Stomach (tissue), 9 donors: ENCODE measurements around the gene UNC119B. TPM values are rescaled to one million over a fixed set of nuclear protein-coding genes. Genes with fewer than 3 reads are reported as not detected.

ENCODE experiments used
- DNase-seq, 2 donors: peaks; one replicate each; pipeline versions ENCODE4 v3.0.0 to v3.0.0-alpha.2; 2013 to 2019
- H3K27ac ChIP-seq, 5 donors: fragments of 200-600 bp in 4 of 5; sonication (generic) in 4 of 5; one replicate each; pipeline ENCODE4 v1.5.1; 2013 to 2019; ENCODE audit warnings: mild to moderate bottlenecking in 1 of 5, moderate library complexity in 1 of 5
- H3K27me3 ChIP-seq, 3 donors: fragments of 200-600 bp; sonication (generic); one replicate each; pipeline ENCODE4 v1.5.1; 2017 to 2019; ENCODE audit warnings: mixed run types in 1 of 3
- H3K36me3 ChIP-seq, 4 donors: fragments of 200-600 bp; sonication (generic); 1 replicate in 3 of 4; 2 replicates in 1 of 4; pipeline ENCODE4 v1.5.1; 2016 to 2019
- H3K4me1 ChIP-seq, 4 donors: fragments of 200-600 bp; sonication (generic); one replicate each; pipeline ENCODE4 v1.5.1; 2016 to 2019
- H3K4me3 ChIP-seq, 4 donors: fragments of 200-600 bp; sonication (generic) in 3 of 4; one replicate each; pipeline ENCODE4 v1.5.1; 2016 to 2019; ENCODE audit warnings: mild to moderate bottlenecking in 1 of 4
- H3K9me3 ChIP-seq, 4 donors: fragments of 200-600 bp; sonication (generic); one replicate each; pipeline ENCODE4 v1.5.1; 2016 to 2019
- EP300 ChIP-seq: sonication (generic); formaldehyde crosslinking; IDR thresholded peaks from one replicate; pipeline ENCODE4 v1.6.1; 2017; ENCODE audit warnings: antibody characterized with exemption
- POLR2A ChIP-seq, 4 donors: fragments of 450-650 bp; IDR thresholded peaks; one replicate each; pipeline ENCODE4 v1.6.1; 2016; ENCODE audit warnings: antibody characterized with exemption in 4 of 4, control low read depth in 2 of 4, mild to moderate bottlenecking in 1 of 4, moderate library complexity in 1 of 4
- POLR2AphosphoS5 ChIP-seq, 3 donors: sonication (generic); formaldehyde crosslinking; IDR thresholded peaks; one replicate each; pipeline ENCODE4 v1.6.1; 2016; ENCODE audit warnings: antibody characterized with exemption in 3 of 3
- WGBS, 5 donors: extraction: QIAGEN DNeasy Blood & Tissue Kit in 3 of 5; methylation state at CpG; one replicate each; pipeline versions ENCODE4 v1.1.5 to v1.1.7; 2013 to 2018; 5-methylcytosine and 5-hydroxymethylcytosine counted together
- intact Hi-C: fragments of 100-400 bp; cut with DNase I; formaldehyde crosslinking; loops from one replicate; pipeline ENCODE4 v1.15.1; 2023; ENCODE audit warnings: low total_unique reads
- polyA plus RNA-seq, 3 donors: library from polyadenylated mRNA; stranded (reverse); fragments of 200-250 nt; gene quantifications; one replicate each; pipeline ENCODE4 v1.2.3, GENCODE V29; 2013
- total RNA-seq, 5 donors: library from RNA; depleted of rRNA; stranded (reverse); fragments of >200 nt; gene quantifications; one replicate each; pipeline versions ENCODE4 v1.1.0 to v1.2.3, GENCODE V29; 2014 to 2016
- TF ChIP-seq, protein P1 (sequence below), 7 experiments: fragments of 450-650 bp in 4 of 7; fragments of 200-600 bp in 3 of 7; sonication (generic) in 3 of 7; IDR thresholded peaks; one replicate each; pipeline ENCODE4 v1.5.1; 2016 to 2019; ENCODE audit warnings: antibody characterized with exemption in 7 of 7, control low read depth in 2 of 7, mild to moderate bottlenecking in 1 of 7
- donor health status: healthy with polysubstance abuse.
- donor health status: Bipolar disorder and iron deficiency.
- donor health status: healthy.

The UNC119B gene
- total and polyA plus RNA-seq, 8 donors, result 8.2 to 26.8 (median 15.1) TPM

GRCh38 chr12:120738252-120739030, 28.2 kb downstream of the UNC119B start:
- no peaks in the 10 kb centered on the region for H3K4me1 ChIP-seq
- H3K9me3 ChIP-seq, result no peaks in the 10 kb centered on the region
- no peaks in the 10 kb centered on the region for H3K27me3 ChIP-seq
- WGBS, 5 donors, result 88 to 93% (median 89%) methylated on average over 24 to 31 of the region's 31 CpGs
- DNase-seq, result no peak
- no peak for TF ChIP-seq POLR2A (IDR thresholded peaks at IDR 0.05)
- no peak for TF ChIP-seq POLR2AphosphoS5 (IDR thresholded peaks at IDR 0.05)
- intact Hi-C loops, result no loop called here
- H3K27ac ChIP-seq, result no peak overlapping the region
- H3K4me3 ChIP-seq, result no peak overlapping the region
- peaks cover 0 to 58% (median 40%) of the 10 kb centered on the region in 4 donors for H3K36me3 ChIP-seq

- no peaks in the 10 kb centered on the region for H3K4me1 ChIP-seq
- intact Hi-C loops, result no loop called here
- no peak overlapping the region for H3K27ac ChIP-seq
- H3K27me3 ChIP-seq, result no peaks in the 10 kb centered on the region
- TF ChIP-seq POLR2AphosphoS5 (IDR thresholded peaks at IDR 0.05), result no peak
- no peak for TF ChIP-seq EP300
- TF ChIP-seq, protein P1, sequence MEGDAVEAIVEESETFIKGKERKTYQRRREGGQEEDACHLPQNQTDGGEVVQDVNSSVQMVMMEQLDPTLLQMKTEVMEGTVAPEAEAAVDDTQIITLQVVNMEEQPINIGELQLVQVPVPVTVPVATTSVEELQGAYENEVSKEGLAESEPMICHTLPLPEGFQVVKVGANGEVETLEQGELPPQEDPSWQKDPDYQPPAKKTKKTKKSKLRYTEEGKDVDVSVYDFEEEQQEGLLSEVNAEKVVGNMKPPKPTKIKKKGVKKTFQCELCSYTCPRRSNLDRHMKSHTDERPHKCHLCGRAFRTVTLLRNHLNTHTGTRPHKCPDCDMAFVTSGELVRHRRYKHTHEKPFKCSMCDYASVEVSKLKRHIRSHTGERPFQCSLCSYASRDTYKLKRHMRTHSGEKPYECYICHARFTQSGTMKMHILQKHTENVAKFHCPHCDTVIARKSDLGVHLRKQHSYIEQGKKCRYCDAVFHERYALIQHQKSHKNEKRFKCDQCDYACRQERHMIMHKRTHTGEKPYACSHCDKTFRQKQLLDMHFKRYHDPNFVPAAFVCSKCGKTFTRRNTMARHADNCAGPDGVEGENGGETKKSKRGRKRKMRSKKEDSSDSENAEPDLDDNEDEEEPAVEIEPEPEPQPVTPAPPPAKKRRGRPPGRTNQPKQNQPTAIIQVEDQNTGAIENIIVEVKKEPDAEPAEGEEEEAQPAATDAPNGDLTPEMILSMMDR (IDR thresholded peaks at IDR 0.05), result no peak
- TF ChIP-seq POLR2A (IDR thresholded peaks at IDR 0.05), result no peak
- 92 to 95% (median 94%) methylated on average over 30 to 38 of the region's 38 CpGs for WGBS, 5 donors
- no peak overlapping the region for H3K4me3 ChIP-seq
- no peak for DNase-seq
- no peaks in the 10 kb centered on the region for H3K9me3 ChIP-seq
- peaks cover 0 to 52% (median 40%) of the 10 kb centered on the region in 4 donors for H3K36me3 ChIP-seq
Measured at GRCh38 chr12:120739031-120739762, 28.9 kb downstream of the UNC119B start.

- TF ChIP-seq EP300, result no peak
- TF ChIP-seq POLR2AphosphoS5 (IDR thresholded peaks at IDR 0.05), result no peak
- TF ChIP-seq, protein P1 (IDR thresholded peaks at IDR 0.05), result no peak
- WGBS, 5 donors, result 78 to 90% (median 86%) methylated on average over 13 to 16 of the region's 16 CpGs
- H3K36me3 ChIP-seq, result peaks cover 0 to 46% (median 40%) of the 10 kb centered on the region in 4 donors
Measured at GRCh38 chr12:120739821-120740613, 29.8 kb downstream of the UNC119B start.

DNA sequence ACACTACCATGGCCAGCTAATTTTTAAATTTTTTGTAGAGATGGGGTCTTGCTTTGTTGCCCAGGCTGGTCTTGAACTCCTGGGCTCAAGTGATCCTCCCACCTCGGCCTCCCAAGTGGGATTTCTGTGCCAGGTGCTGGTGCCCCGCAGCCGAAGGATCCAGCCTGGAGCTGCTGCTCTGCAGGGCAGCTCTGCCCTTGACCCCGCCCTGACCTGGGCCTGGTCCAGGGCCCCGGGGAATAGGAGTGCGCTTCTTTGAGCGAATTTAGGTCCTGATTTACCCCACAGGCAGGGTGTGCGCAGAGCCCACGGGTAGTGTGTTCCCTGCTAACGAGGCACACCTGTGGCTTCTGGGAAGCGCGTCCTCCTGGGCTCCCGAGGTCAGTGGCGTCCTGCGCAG, 30.6 kb downstream of the UNC119B start:
- no peaks in the 10 kb centered on the region for H3K4me1 ChIP-seq
- intact Hi-C loops, result no loop called here
- TF ChIP-seq POLR2A (IDR thresholded peaks at IDR 0.05) (no peak), EP300 (no peak), POLR2AphosphoS5 (IDR thresholded peaks at IDR 0.05) (no peak)
- TF ChIP-seq, protein P1 (IDR thresholded peaks at IDR 0.05), result no peak
- no peak overlapping the region for H3K4me3 ChIP-seq
- whole genome bisulfite sequencing, 5 donors, result 86 to 91% (median 89%) methylated on average over 10 to 15 of the region's 15 CpGs
- DNase-seq, result no peak
- no peaks in the 10 kb centered on the region for H3K27me3 ChIP-seq
- peaks cover 0 to 42% (median 40%) of the 10 kb centered on the region in 4 donors for H3K36me3 ChIP-seq
- no peak overlapping the region for H3K27ac ChIP-seq
- no peaks in the 10 kb centered on the region for H3K9me3 ChIP-seq

More at GRCh38 chr12:120739821-120740613, 29.8 kb downstream of the UNC119B start:
- no peak overlapping the region for H3K27ac ChIP-seq
- no peaks in the 10 kb centered on the region for H3K27me3 ChIP-seq
- intact Hi-C loops, result no loop called here
- no peaks in the 10 kb centered on the region for H3K9me3 ChIP-seq
- no peaks in the 10 kb centered on the region for H3K4me1 ChIP-seq
- DNase-seq, result no peak
- no peak overlapping the region for H3K4me3 ChIP-seq
